CD14-positive monocyte (primary cell): Measurements from ENCODE around the gene NID2. TPM values are rescaled to one million over a fixed set of nuclear protein-coding genes. Genes with fewer than 3 reads are reported as not detected.

Experiments
- DNase-seq, 3 donors: peaks; one replicate each; pipeline ENCODE4 v3.0.0-alpha.2; 2011 to 2022
- H2AFZ ChIP-seq: 2 replicates; pipeline ENCODE4 v1.6.0; 2012; ENCODE audit warnings: mild to moderate bottlenecking, low read depth, low read length, inconsistent platforms; ENCODE audit not compliant: insufficient read depth, poor library complexity, severe bottlenecking
- H3K27ac ChIP-seq, 2 donors: 1 replicate in 1 of 2; 2 replicates in 1 of 2; pipeline ENCODE4 v1.5.1; 2012 to 2013; ENCODE audit warnings: low read length in 2 of 2, control low read depth in 1 of 2, inconsistent platforms in 1 of 2, low read depth in 1 of 2, mild to moderate bottlenecking in 1 of 2
- H3K27me3 ChIP-seq, 2 donors: one replicate each; pipeline versions ENCODE4 v1.6.0 to v1.6.1; 2011 to 2013; ENCODE audit warnings: low read length in 2 of 2; ENCODE audit not compliant: control insufficient read depth in 2 of 2, insufficient read depth in 2 of 2
- H3K36me3 ChIP-seq, 2 donors: replicated peaks in 1 of 2; 1 replicate in 1 of 2; 2 replicates in 1 of 2; pipeline versions ENCODE4 v1.5.1 to v1.6.1; 2012 to 2013; ENCODE audit warnings: low read length in 2 of 2, control low read depth in 1 of 2, inconsistent platforms in 1 of 2, mild to moderate bottlenecking in 1 of 2; ENCODE audit not compliant: insufficient read depth in 2 of 2, control insufficient read depth in 1 of 2
- H3K4me1 ChIP-seq, 2 donors: 1 replicate in 1 of 2; 2 replicates in 1 of 2; pipeline versions ENCODE4 v1.5.1 to v1.6.1; 2012 to 2013; ENCODE audit warnings: low read length in 2 of 2, control low read depth in 1 of 2, inconsistent platforms in 1 of 2, mild to moderate bottlenecking in 1 of 2, moderate library complexity in 1 of 2; ENCODE audit not compliant: insufficient read depth in 2 of 2, control insufficient read depth in 1 of 2
- H3K4me2 ChIP-seq: replicated peaks from 2 replicates; pipeline ENCODE3; 2012; ENCODE audit warnings: low read length, moderate library complexity, mild to moderate bottlenecking; ENCODE audit not compliant: poor library complexity, severe bottlenecking; ENCODE audit errors: extremely low read depth
- H3K4me3 ChIP-seq, 3 experiments: fragments of 200-600 bp in 1 of 3; sonication (generic) in 1 of 3; replicated peaks in 1 of 3; 1 replicate in 2 of 3; 2 replicates in 1 of 3; pipeline ENCODE4 v1.5.1; 2011 to 2013; ENCODE audit warnings: low read length in 3 of 3, mild to moderate bottlenecking in 3 of 3, control low read depth in 2 of 3, low read depth in 2 of 3, inconsistent platforms in 1 of 3, moderate library complexity in 1 of 3
- H3K79me2 ChIP-seq: 2 replicates; pipeline ENCODE4 v1.6.0; 2012; ENCODE audit warnings: mild to moderate bottlenecking, control low read depth, inconsistent platforms, low read length, moderate library complexity; ENCODE audit not compliant: insufficient read depth
- H3K9ac ChIP-seq: 2 replicates; pipeline ENCODE4 v1.6.0; 2017; ENCODE audit warnings: low read length, mild to moderate bottlenecking; ENCODE audit not compliant: insufficient read depth, poor library complexity, severe bottlenecking
- H3K9me3 ChIP-seq, 2 donors: replicated peaks in 1 of 2; 1 replicate in 1 of 2; 2 replicates in 1 of 2; pipeline versions ENCODE4 v1.5.1 to v1.6.1; 2012 to 2013; ENCODE audit warnings: low read length in 2 of 2, control low read depth in 1 of 2; ENCODE audit not compliant: control insufficient read depth in 1 of 2, insufficient read depth in 1 of 2
- H4K20me1 ChIP-seq: 2 replicates; pipeline ENCODE4 v1.6.0; 2012; ENCODE audit warnings: mild to moderate bottlenecking, low read length, control low read depth, moderate library complexity; ENCODE audit not compliant: insufficient read depth
- H3K27ac Mint-ChIP-seq, 7 donors: one replicate each; pipeline ENCODE4 v1.8.0; 2020; ENCODE audit warnings: mild to moderate bottlenecking in 7 of 7, mixed read lengths in 7 of 7, moderate library complexity in 6 of 7, inconsistent platforms in 2 of 7
- H3K27me3 Mint-ChIP-seq, 3 donors: one replicate each; pipeline ENCODE4 v1.8.0; 2021 to 2022; ENCODE audit warnings: low read depth in 3 of 3, mild to moderate bottlenecking in 3 of 3, mixed read lengths in 3 of 3, moderate library complexity in 3 of 3, inconsistent platforms in 1 of 3
- H3K36me3 Mint-ChIP-seq, 2 donors: one replicate each; pipeline ENCODE4 v1.8.0; 2020; ENCODE audit warnings: mixed read lengths in 2 of 2, inconsistent platforms in 1 of 2, mild to moderate bottlenecking in 1 of 2
- H3K4me1 Mint-ChIP-seq: one replicate; pipeline ENCODE4 v1.8.0; 2020; ENCODE audit warnings: mild to moderate bottlenecking, mixed read lengths
- H3K4me3 Mint-ChIP-seq, 2 donors: one replicate each; pipeline ENCODE4 v1.8.0; 2020; ENCODE audit warnings: mild to moderate bottlenecking in 2 of 2, mixed read lengths in 2 of 2, moderate library complexity in 1 of 2
- H3K9me3 Mint-ChIP-seq, 7 donors: one replicate each; pipeline ENCODE4 v1.8.0; 2020 to 2022; ENCODE audit warnings: mixed read lengths in 7 of 7, mild to moderate bottlenecking in 6 of 7, moderate library complexity in 6 of 7, inconsistent platforms in 2 of 7
- WGBS: methylation state at CpG from one replicate; pipeline ENCODE4 v1.1.5; 2013; ENCODE audit warnings: missing lambda C conversion rate; ENCODE audit not compliant: insufficient coverage; 5-methylcytosine and 5-hydroxymethylcytosine counted together
- intact Hi-C, 2 donors: fragments of 100-400 bp; cut with micrococcal nuclease; formaldehyde crosslinking; loops; one replicate each; pipeline versions ENCODE4 v1.15.0 to v1.15.1; 2023
- polyA plus RNA-seq, 3 donors: library from polyadenylated mRNA; depleted of rRNA in 1 of 3; unstranded in 2 of 3; stranded (reverse) in 1 of 3; fragments of 300-500 nt in 2 of 3; fragments of >200 nt in 1 of 3; fragmentation: Illumina TruSeq in 2 of 3; gene quantifications; 1 replicate in 2 of 3; 2 replicates in 1 of 3; pipeline ENCODE4 v1.2.3, GENCODE V29; 2012 to 2021
- TF ChIP-seq, protein P1 (sequence below): fragments of 200-600 bp; IDR thresholded peaks from one replicate; pipeline ENCODE4 v1.8.0; 2022; ENCODE audit warnings: antibody characterized with exemption, mild to moderate bottlenecking

The NID2 gene
- polyA plus RNA-seq, 3 donors = not detected

DNA sequence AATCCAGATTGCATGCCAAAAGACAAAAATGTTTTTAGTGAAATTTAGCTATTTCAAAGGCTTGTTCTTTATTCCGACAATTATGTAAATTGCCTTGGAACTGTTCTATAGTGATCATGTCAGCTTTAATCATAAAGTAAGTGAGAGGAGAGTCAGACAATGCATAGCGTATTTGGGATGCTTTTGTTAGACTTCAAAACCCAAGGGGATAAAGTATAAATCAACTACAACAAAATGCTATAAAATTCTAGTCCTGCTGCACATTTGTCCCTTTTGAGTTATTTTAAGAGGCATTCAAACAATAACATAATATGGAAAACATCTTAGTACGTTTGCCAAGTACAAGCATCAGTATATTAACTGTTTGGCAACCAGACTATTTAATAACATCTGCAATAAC, 68.2 kb downstream of the NID2 start:
- TF ChIP-seq, protein P1, sequence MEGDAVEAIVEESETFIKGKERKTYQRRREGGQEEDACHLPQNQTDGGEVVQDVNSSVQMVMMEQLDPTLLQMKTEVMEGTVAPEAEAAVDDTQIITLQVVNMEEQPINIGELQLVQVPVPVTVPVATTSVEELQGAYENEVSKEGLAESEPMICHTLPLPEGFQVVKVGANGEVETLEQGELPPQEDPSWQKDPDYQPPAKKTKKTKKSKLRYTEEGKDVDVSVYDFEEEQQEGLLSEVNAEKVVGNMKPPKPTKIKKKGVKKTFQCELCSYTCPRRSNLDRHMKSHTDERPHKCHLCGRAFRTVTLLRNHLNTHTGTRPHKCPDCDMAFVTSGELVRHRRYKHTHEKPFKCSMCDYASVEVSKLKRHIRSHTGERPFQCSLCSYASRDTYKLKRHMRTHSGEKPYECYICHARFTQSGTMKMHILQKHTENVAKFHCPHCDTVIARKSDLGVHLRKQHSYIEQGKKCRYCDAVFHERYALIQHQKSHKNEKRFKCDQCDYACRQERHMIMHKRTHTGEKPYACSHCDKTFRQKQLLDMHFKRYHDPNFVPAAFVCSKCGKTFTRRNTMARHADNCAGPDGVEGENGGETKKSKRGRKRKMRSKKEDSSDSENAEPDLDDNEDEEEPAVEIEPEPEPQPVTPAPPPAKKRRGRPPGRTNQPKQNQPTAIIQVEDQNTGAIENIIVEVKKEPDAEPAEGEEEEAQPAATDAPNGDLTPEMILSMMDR = no peak
- Histone ChIP-seq H3K36me3 (peaks cover 86 to 99% of the 10 kb centered on the region in 2 donors), H3K9ac (no peak overlapping the region), H3K4me3 (no peak overlapping the region), H3K27ac (no peak overlapping the region), H3K9me3 (no peaks in the 10 kb centered on the region), H3K4me2 (no peak overlapping the region), H3K27me3 (no peaks in the 10 kb centered on the region), H3K4me1 (no peaks in the 10 kb centered on the region), H2AFZ (no peak overlapping the region), H4K20me1 (peaks cover 4% of the 10 kb centered on the region), H3K79me2 (no peaks in the 10 kb centered on the region)
- no peaks in the 10 kb centered on the region for H3K9me3 Mint-ChIP-seq
- no peak overlapping the region for H3K4me3 Mint-ChIP-seq
- no CpG with 5 or more reads among the region's 3 CpGs for WGBS
- no peaks in the 10 kb centered on the region for H3K4me1 Mint-ChIP-seq
- no peak overlapping the region for H3K27ac Mint-ChIP-seq
- no peaks in the 10 kb centered on the region for H3K27me3 Mint-ChIP-seq
- intact Hi-C loops = no loop called here
- no peak for DNase-seq
- H3K36me3 Mint-ChIP-seq = peaks cover 86 to 88% of the 10 kb centered on the region in 2 donors

DNA sequence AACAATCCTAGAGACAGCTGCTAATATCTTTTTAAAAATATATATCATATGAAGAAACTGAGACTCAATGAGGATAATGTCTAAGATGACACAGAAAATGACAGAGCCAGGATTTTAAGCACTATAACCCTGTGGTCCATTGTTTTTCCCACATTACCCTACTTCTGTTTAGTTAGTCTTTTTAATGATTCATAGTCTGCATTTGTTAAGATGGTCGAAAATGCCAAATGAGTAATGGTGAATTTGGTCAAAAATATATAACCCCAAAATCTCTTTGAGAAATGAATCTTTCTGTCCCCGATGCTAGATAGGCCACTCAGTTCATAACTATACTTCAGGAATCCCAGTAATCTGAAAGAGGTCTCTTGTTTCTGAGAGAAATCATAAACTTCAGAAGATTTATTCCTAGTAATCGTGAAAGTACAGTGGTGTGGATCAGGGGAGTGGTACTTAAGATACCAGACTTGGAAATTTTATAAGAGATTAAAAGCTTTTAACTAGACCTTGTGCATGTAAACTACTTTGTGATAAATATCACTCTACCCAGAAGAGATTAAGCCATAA, 68.8 kb downstream of the NID2 start:
- DNase-seq = no peak
- Mint-ChIP-seq H3K36me3 (peaks cover 84 to 85% of the 10 kb centered on the region in 2 donors), H3K27ac (no peak overlapping the region), H3K4me3 (no peak overlapping the region), H3K4me1 (no peaks in the 10 kb centered on the region), H3K9me3 (no peaks in the 10 kb centered on the region), H3K27me3 (no peaks in the 10 kb centered on the region)
- Histone ChIP-seq H3K36me3 (peaks cover 84 to 99% of the 10 kb centered on the region in 2 donors), H2AFZ (no peak overlapping the region), H3K4me2 (no peak overlapping the region), H3K4me3 (no peak overlapping the region), H3K27ac (no peak overlapping the region), H3K4me1 (no peaks in the 10 kb centered on the region), H3K27me3 (no peaks in the 10 kb centered on the region), H3K9me3 (no peaks in the 10 kb centered on the region), H3K9ac (no peak overlapping the region), H4K20me1 (peaks cover 7% of the 10 kb centered on the region), H3K79me2 (peaks cover 6% of the 10 kb centered on the region)
- TF ChIP-seq, protein P1 = no peak
- WGBS = no CpG with 5 or more reads among the region's 3 CpGs
- intact Hi-C loops = no loop called here
